HEK293 (cell line): ENCODE data around the gene DSCAM.
"Not testable (repeated sequence)": the region's sequence is repeated elsewhere in the genome, so short reads cannot be mapped to it uniquely, and the experiment has no call there.

ENCODE experiments used
- CTCF ChIA-PET: fragments of 350-600 bp; formaldehyde crosslinking; extraction: SDS; loops from one replicate; lab custom pipeline; 2021; ENCODE audit warnings: antibody characterized with exemption; lab: Yijun Ruan, JAX
- POLR2A ChIA-PET: fragments of 300-600 bp; formaldehyde crosslinking; extraction: SDS; loops from one replicate; lab custom pipeline; 2020; ENCODE audit warnings: antibody characterized with exemption, inconsistent platforms; lab: Yijun Ruan, JAX
- H3K27ac ChIP-seq: fragments of 200-500 bp; sonication (Bioruptor generic); 2 replicates; pipeline ENCODE4 v1.5.1; 2014; ENCODE audit warnings: low read depth, low read length, control low read depth, inconsistent platforms; ENCODE audit errors: extremely low read depth
- H3K36me3 ChIP-seq, 2 experiments: fragments of 200-500 bp in 1 of 2; sonication (Bioruptor generic) in 1 of 2; 1 replicate in 1 of 2; 2 replicates in 1 of 2; pipeline ENCODE4 v1.5.1; 2014 to 2017; ENCODE audit warnings: inconsistent platforms in 2 of 2, low read length in 2 of 2; ENCODE audit not compliant: control insufficient read depth in 2 of 2, insufficient read depth in 1 of 2
- H3K4me1 ChIP-seq: fragments of 200-500 bp; sonication (Bioruptor generic); 2 replicates; pipeline ENCODE4 v1.5.1; 2014; ENCODE audit warnings: mild to moderate bottlenecking, low read length, inconsistent platforms; ENCODE audit not compliant: control insufficient read depth, insufficient read depth
- H3K4me3 ChIP-seq: 2 replicates; pipeline ENCODE4 v1.5.1; 2011; ENCODE audit warnings: low read depth, mild to moderate bottlenecking, control low read depth, low read length, moderate library complexity
- H3K9me3 ChIP-seq: fragments of 200-500 bp; sonication (Bioruptor generic); 2 replicates; pipeline ENCODE4 v1.5.1; 2014; ENCODE audit warnings: low read depth, low read length, inconsistent platforms; ENCODE audit not compliant: control insufficient read depth, insufficient read depth
- ATF2 ChIP-seq: fragments of 450-650 bp; formaldehyde crosslinking; IDR thresholded peaks from 2 replicates; pipeline ENCODE4 v1.5.1; 2016; ENCODE audit warnings: missing biosample characterization, missing genetic modification characterization, low read depth
- CTCF ChIP-seq: fragments of 450-650 bp; formaldehyde crosslinking; IDR thresholded peaks from 2 replicates; pipeline ENCODE4 v1.5.1; 2016; ENCODE audit warnings: missing biosample characterization, missing genetic modification characterization
- ELK4 ChIP-seq: IDR thresholded peaks from 2 replicates; pipeline ENCODE4 v1.6.1; 2011; ENCODE audit warnings: mild to moderate bottlenecking, low read depth, low read length, borderline replicate concordance
- GLI2 ChIP-seq: fragments of 450-650 bp; formaldehyde crosslinking; IDR thresholded peaks from 2 replicates; pipeline ENCODE4; 2017; ENCODE audit warnings: missing biosample characterization, missing genetic modification characterization, low read depth, borderline replicate concordance
- GLIS2 ChIP-seq: fragments of 450-650 bp; formaldehyde crosslinking; IDR thresholded peaks from 2 replicates; pipeline ENCODE4 v1.5.1; 2016; ENCODE audit warnings: missing biosample characterization, missing genetic modification characterization
- HOXD13 ChIP-seq: sonication (generic); formaldehyde crosslinking; IDR thresholded peaks from 2 replicates; pipeline ENCODE4 v1.8.0; 2022; ENCODE audit warnings: missing genetic modification reagents, borderline replicate concordance
- SETDB1 ChIP-seq: IDR thresholded peaks from one replicate; pipeline ENCODE4 v1.6.1; 2017; ENCODE audit warnings: mild to moderate bottlenecking, low read length, moderate library complexity, mixed read lengths; ENCODE audit not compliant: insufficient read length
- WT1 ChIP-seq: fragments of 450-650 bp; formaldehyde crosslinking; IDR thresholded peaks from 2 replicates; pipeline ENCODE4 v1.5.1; 2016; ENCODE audit warnings: missing biosample characterization, missing genetic modification characterization
- ZBTB11 ChIP-seq: fragments of 450-650 bp; formaldehyde crosslinking; conservative IDR thresholded peaks from 2 replicates; pipeline ENCODE4 v1.5.1; 2016; ENCODE audit warnings: low read depth, missing biosample characterization, missing genetic modification characterization
- ZBTB44 ChIP-seq: fragments of 450-650 bp; IDR thresholded peaks from 2 replicates; pipeline ENCODE4 v1.5.1; 2018; ENCODE audit warnings: missing biosample characterization, mild to moderate bottlenecking, missing genetic modification characterization
- ZEB2 ChIP-seq: fragments of 450-650 bp; formaldehyde crosslinking; IDR thresholded peaks from 2 replicates; pipeline ENCODE4 v1.5.1; 2016; ENCODE audit warnings: missing biosample characterization, missing genetic modification characterization
- ZNF133 ChIP-seq: fragments of 450-650 bp; formaldehyde crosslinking; IDR thresholded peaks from 2 replicates; pipeline ENCODE4 v1.5.1; 2016; ENCODE audit warnings: missing biosample characterization, missing genetic modification characterization
- ZNF157 ChIP-seq: fragments of 450-650 bp; formaldehyde crosslinking; IDR thresholded peaks from 2 replicates; pipeline ENCODE4 v1.5.1; 2016; ENCODE audit warnings: missing biosample characterization, missing genetic modification characterization
- ZNF239 ChIP-seq: fragments of 450-650 bp; formaldehyde crosslinking; IDR thresholded peaks from 2 replicates; pipeline ENCODE4 v1.5.1; 2016; ENCODE audit warnings: missing biosample characterization, missing genetic modification characterization
- ZNF624 ChIP-seq: fragments of 450-650 bp; formaldehyde crosslinking; IDR thresholded peaks from 2 replicates; pipeline ENCODE4 v1.5.1; 2017; ENCODE audit warnings: missing biosample characterization, missing genetic modification characterization
- ZNF837 ChIP-seq: fragments of 450-650 bp; formaldehyde crosslinking; IDR thresholded peaks from 2 replicates; pipeline ENCODE4 v1.5.1; 2016; ENCODE audit warnings: missing biosample characterization, missing genetic modification characterization

The DSCAM gene

GRCh38 chr21:40447016-40447415, 399.9 kb downstream of the DSCAM start (continued):
- TF ChIP-seq CTCF (tag by site-specific recombination) (no peak), ZNF239 (tag by site-specific recombination) (no peak), ZNF624 (no peak)

GRCh38 chr21:40445349-40445921, 401.5 kb downstream of the DSCAM start:
- ChIA-PET POLR2A (no interaction called here), CTCF (interaction anchor here (0.6 kb wide), 1 partner anchor 1168 kb away, joined by 3 read pairs; no protein-coding TSS in a partner anchor)
- Histone ChIP-seq H3K9me3 (no peaks in the 10 kb centered on the region), H3K4me1 (no peaks in the 10 kb centered on the region), H3K4me3 (no peak overlapping the region), H3K36me3 (no peaks in the 10 kb centered on the region), H3K27ac (no peak overlapping the region)
- no peak for TF ChIP-seq ZBTB11

GRCh38 chr21:40439581-40439980, 407.4 kb downstream of the DSCAM start:
- POLR2A ChIA-PET, H3K4me3 ChIP-seq, H3K27ac ChIP-seq, CTCF ChIA-PET, H3K9me3 ChIP-seq, H3K36me3 ChIP-seq, H3K4me1 ChIP-seq: not testable (repeated sequence)
- TF ChIP-seq SETDB1, result peak; percentile 87

GRCh38 chr21:40438616-40439015, 408.3 kb downstream of the DSCAM start:
- no peaks in the 10 kb centered on the region for H3K4me1 ChIP-seq
- no peak overlapping the region for H3K4me3 ChIP-seq
- CTCF ChIA-PET, result no interaction called here
- TF ChIP-seq ATF2 (tag by site-specific recombination) (no peak), WT1 (tag by site-specific recombination) (no peak), ZEB2 (tag by site-specific recombination) (no peak), HOXD13 (CRISPR knock-in tag) (no peak), ZBTB44 (tag by site-specific recombination) (no peak), ELK4 (no peak), ZNF837 (tag by site-specific recombination) (no peak), ZNF133 (tag by site-specific recombination) (no peak), GLIS2 (tag by site-specific recombination) (no peak), GLI2 (tag by site-specific recombination) (no peak), ZNF157 (tag by site-specific recombination) (no peak)
- POLR2A ChIA-PET, result no interaction called here
- no peaks in the 10 kb centered on the region for H3K36me3 ChIP-seq
- H3K9me3 ChIP-seq, result no peaks in the 10 kb centered on the region
- no peak overlapping the region for H3K27ac ChIP-seq
